GM19043 (cell line): ENCODE results near the gene DYNLL2.
"Not testable (repeated sequence)": the region's sequence is repeated elsewhere in the genome, so short reads cannot be mapped to it uniquely, and the experiment has no call there.

Source experiments
- ATAC-seq: cut with Tn5 transposase; IDR thresholded peaks from one replicate; pipeline ENCODE4 v1.9.1; 2021; ENCODE audit warnings: low read depth; ENCODE audit not compliant: unreplicated experiment

DYNLL2 gene

DNA sequence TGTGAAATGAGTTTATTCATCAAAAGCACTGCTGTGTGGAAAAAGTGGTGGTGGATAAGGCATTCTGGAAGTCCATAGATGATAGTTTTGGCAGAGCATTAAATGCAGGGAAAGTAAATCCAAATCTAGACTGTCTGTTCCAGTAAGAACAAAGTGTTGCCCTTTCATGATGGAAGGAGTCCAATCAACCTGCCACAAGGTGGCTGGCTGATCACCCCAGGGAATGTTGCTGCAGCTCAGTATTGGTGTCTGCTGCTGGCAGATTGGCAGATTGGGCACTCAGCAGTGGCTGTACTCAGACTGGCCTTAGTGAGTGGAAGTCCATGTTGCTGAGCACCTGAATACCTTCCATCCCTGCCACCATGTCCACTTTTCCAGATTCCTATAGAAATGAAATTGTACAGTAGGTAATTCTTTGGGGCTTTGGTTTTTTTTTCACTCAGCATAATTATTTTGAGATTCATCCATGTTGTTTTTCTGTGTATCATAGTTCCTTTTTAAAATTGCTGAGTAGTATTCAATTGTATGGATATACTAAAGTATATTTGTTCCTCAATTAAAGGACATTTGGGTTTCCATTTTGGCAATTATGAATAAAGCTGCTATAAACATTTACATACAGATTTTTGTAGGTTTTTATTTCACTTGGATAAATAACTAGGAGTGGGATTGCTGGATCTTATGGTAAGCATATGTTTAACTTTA, 14.3 kb downstream of the DYNLL2 start:
- ATAC-seq = no peak

DNA sequence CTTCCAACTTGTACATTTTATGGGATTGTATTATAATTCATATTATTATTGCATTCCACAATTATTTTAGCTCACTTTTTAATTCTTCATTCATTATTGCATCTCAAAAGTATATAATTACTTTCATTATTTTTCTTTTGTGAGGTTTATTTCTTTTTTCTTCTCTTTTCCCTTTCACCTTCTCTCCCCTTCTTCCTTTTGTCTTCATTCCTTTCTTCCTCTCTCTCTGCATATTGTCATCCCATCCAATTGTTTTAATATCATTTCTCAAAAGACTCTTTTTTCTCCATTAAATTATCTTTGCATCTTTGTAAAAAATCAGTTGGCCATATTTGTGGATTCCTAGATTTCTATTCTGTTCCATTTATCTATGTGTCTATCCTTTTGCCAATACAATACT, 17.3 kb downstream of the DYNLL2 start:
- no peak for ATAC-seq

DNA sequence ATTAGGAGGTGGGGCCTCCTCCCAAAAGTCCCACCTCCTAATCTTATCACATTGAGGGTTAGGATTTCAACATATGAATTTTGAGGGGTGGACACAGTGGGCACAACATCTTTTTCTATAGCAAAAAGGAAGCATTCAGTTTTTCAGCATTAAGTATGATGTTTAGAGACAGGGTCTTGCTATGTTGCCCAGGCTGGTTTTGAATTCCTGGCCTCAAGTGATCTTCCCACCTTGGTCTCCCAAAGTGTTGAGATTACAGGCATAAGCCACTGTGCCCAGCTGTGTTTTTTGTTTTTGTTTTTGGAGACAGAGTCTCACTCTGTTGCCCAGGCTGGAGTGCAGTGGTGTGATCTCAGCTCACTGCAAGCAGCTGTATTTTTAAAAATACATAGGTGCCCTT, 18.7 kb downstream of the DYNLL2 start:
- not testable (repeated sequence) for ATAC-seq

DNA sequence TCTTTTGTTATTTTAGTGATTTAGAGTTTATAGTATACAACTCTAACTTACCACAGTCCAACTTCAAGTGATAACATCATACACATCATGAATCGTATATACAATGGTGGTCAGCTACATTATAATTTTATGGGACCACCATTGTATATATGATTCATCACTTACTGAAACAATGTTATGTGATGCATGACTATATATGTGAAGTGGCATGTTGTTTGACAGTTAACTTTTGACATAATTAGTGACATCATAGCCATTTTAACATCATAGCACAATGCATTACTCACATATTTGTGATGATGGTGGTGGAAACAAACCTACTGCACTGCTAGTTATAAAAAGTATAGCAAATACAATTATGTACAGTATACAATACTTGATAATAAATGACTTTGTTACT, 21.9 kb downstream of the DYNLL2 start:
- ATAC-seq = no peak

DNA sequence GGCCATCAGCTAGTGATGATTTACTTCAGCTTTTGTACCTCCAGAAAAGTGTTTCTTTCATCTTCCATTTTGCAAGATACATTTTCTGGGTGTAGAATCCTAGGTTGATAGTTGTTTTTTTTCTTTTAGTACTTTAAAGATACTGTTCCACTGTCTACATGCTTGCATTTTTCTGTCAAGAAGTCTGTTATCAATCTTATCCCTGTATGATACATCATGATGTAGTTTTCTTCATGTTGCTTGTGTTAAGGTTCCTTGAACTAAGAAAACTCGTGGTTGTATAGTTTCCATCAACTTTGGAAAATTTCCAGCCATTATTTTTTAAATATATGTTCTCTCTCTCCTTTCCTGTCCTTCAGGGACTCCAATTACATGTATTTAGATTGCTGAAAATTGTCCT, 24.1 kb downstream of the DYNLL2 start:
- ATAC-seq = no peak

DNA sequence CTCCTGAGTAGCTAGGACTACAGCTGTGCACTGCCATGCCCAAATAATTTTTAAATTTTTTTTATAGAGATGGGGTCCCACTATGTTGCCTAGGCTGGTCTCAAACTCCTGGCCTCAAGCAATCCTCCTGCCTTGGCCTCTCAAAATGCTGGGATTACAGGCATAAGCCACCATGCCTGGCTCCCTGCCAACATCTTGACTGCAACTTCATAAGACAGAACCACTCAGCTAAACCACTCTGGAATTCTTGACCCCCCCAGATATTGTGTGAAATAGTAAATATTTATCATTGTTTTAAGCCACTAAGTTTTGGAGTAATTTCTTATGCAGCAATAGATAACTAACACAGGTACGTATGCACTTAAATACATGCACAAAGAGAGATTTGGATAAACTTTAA, 26.0 kb downstream of the DYNLL2 start:
- no peak for ATAC-seq

DNA sequence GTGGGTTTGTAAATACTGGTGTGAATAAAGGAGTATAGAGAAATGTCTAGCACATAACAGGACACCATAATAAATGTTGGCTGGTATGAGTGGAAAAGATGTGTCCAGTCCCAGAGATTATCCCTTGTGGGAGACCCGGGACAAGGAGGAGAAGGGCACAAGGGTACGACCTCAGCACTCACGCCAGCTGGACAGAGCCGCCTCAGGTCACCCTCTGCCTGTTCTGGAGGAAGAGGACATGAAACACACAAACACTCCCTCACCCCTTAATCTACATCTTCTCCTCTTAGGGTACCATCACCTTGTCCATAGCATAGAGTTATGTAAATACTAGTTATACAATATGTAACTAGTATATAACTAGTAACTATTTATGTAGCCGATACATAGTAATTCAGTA, 26.8 kb downstream of the DYNLL2 start:
- no peak for ATAC-seq

DNA sequence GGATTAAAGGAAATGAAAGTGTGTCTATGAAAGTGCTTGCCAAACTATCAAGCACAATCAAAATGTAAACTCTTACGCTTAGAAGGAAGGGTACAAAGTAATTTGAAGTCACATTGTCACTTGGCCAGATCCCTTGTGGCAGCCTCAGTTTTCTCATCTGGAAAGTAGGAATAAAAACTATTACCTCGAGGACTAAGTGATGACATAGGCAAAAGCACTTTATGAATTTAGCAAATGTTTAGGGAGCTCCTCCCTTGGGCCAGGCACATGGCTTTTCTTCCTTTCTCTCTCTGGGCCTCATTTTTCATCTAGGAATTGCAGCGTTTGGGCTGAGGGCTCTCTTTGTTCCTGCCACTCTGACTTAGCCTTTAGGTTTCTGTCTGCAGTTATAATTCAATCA, 28.5 kb downstream of the DYNLL2 start:
- ATAC-seq = no peak

DNA sequence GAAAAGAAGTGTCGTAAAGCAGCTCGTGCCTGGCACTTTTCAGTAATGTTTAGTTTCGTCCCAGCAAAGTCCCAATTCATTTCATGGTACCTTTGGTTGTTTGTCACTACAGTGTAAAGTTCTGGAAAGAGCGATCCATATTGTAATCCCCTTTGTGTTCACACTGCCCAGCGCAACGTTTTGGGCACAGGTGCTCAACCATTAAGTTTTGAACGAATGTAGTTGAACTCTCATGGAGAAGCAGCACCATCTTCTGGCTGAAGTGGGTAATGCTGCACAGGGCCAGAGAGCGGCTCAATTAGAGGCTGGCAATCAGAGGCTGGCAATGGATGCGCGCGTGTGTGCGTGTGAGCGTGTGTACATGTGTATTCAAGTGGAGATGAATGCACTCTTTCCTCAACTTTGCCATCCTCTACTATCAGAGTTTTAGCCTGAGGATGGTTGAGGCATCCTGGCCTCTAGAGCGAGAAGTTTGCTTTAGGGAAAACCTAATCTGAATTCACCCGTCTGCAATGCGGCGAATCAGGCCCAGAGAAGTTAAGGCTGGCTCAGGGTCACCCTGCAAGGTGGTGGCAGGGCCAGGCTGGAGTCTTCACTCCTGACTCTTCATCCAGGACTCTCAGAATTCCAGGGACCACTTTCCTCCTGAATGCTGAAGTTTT, 29.9 kb downstream of the DYNLL2 start:
- ATAC-seq = no peak

DNA sequence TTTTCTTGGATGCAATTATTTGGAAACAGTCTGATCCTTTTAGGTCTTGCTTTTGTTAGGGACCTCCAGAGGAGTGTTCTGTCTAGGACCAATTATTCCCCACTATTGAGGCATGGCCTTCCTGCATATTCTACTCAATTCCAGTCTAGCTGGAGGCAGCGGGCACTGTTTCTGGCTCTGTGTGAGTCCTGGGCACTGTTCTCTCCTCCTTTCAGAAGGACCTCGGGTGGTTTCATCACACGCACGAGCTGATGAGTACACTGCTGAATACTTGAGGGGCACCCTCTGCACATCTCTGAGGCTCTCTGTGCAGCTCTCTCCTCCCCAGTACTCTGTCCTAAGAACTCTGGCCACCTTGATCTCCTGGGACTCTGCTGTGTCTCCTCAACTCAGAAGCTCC, 30.7 kb downstream of the DYNLL2 start:
- ATAC-seq = no peak

DNA sequence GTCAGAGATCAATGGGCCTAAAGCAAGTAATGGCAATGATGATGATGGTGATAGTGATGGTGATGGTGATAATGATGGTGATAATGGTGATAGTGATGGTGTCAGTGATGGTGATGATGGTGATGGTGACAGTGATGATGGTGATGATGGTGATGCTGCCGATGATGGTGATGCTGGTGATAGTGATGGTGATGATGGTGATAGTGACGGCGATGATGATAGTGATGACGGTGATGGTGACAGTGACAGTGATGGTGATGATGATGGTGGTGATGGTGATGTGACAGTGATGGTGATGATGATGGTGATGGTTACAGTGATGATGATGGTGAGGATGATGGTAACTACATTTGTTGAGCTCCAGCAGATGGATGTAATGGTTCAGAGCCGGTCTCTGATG, 34.2 kb downstream of the DYNLL2 start:
- ATAC-seq = no peak

DNA sequence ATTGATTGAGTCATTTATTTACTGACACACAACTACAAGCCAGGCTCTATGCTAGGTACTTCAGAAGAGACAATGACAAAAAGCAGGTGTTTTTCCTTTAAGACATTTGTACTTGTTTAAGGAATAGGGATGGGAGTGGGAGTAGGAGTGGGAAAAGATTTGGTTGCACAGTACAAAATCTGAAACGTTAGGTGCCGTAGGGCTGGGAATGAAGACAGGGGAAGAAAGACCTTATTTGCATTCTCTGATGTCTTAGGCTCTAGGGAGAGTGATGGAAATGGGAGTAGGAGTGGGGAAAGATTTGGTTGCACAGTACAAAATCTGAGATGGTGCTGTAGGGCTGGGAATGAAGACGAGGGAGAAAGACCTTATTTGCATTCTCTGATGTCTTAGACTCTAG, 36.3 kb downstream of the DYNLL2 start:
- ATAC-seq = no peak

DNA sequence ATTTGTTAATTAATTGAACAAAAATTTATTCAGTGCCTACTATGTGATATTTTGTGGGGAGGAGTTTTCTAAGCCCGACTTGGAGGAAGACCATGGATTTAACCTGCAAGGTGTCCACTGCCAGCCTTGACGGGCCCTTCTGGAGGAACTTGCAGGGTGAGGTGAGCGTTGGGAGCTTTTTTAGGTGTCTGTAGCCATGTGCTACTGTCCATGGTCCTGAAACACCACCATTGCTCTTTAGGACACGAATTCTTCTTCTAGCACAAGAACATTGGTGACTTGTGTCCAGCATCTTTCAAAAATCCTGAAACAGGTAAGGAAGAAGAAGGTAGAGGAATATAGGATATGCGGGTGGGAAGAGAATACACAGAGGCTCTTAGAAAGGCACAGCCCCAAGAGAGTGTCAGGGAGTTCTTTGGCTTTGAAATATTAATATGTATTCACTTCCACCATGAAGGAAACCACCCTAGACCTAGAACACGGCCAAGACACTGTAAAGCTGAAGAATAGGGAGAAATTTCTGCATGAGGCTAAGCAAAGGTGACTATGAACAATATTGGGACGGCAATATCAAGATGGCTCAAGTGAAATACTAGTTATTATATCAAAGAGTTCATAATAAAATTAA, 37.1 kb downstream of the DYNLL2 start:
- ATAC-seq = no peak

DNA sequence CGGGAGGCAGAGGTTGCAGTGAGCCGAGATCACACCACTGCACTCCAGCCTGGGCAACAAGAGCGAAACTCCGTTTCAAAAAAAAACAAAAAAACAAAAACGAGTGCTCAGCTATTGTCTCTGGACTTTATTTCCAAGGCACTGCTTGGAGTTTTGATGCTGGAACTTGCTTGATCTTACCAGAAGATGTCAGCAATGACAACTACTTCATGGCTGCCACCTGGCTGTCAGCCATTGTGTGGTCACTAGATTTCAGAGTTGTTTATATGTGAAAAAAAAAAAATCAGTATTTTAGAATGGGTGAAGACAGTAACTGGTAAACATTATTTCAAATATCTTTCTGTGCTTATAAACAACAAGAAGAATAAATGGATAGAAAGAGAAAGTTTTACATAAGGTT, 38.7 kb downstream of the DYNLL2 start:
- ATAC-seq = no peak

DNA sequence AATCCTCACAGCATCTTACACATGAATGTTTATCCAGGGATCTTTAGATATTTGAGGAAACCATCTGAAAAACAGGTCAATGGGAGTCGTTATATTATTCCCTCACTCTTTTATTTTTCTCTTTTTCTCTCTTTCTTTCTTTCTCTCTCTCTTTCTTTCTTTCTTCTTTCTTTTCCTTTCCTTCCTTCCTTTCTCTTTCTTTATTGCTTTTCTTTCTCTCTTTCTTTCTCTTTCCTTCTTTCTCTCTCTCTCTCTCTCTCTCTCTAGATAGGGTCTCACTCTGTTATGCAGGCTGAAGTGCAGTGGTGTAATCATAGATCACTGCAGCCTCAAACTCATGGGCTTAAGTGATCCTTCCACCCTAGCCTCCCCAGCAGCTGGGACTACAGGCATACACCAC, 44.6 kb downstream of the DYNLL2 start:
- no peak for ATAC-seq

DNA sequence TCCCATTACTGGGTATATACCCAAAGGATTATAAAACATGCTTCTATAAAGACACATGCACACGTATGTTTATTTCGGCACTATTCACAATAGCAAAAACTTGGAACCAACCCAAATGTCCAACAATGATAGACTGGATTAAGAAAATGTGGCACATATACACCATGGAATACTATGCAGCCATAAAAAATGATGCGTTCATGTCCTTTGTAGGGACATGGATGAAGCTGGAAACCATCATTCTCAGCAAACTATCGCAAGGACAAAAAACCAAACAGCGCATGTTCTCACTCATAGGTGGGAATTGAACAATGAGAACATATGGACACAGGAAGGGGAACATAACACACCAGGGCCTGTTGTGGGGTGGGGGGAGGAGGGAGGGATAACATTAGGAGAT, 49.5 kb downstream of the DYNLL2 start:
- ATAC-seq = not testable (repeated sequence)

DNA sequence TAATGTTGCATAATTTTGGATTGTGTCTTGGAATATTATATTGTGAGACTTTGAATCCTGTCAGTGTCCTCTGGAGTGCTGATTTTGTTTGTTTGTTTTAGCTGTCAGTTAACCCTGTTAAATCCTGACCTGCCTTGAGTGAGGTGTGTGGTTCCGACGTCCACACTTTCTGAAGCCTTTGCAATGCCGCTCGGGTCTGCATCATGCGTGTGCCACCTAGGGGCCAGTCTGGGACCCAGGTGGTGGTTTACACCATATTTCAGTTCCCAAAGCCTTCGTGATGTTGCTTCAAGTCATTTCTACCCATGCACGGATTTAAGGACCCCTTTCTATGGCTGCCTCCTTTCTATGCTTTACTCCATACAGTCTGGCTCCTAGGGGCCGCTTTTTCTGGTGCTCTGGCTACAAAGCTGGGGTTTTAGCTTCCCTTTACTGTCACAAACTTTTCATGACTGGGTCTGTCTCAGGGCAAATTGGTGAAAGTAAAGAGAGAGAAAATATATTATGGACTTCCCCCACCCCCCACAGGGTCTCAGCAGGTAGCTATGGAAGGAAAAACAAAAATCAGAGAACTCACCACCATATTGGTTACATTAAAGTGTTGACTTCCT, 53.6 kb downstream of the DYNLL2 start:
- ATAC-seq = no peak

DNA sequence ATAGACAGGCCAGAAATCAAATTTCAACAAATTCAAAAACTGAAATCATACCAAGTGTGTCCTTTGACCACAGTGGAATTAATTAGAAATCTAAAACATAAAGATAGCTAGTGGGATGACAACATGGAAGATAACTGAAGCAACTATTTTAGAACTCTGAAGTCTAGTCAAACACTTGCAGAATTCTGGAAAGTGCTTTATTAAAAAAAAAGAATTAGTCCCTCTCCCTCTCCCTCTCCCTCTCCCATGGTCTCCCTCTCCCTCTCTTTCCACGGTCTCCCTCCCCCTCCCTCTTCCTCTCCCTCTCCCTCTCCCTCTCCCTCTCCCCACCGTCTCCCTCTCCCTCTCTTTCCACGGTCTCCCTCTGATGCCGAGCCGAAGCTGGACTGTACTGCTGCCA, 58.3 kb downstream of the DYNLL2 start:
- no peak for ATAC-seq

DNA sequence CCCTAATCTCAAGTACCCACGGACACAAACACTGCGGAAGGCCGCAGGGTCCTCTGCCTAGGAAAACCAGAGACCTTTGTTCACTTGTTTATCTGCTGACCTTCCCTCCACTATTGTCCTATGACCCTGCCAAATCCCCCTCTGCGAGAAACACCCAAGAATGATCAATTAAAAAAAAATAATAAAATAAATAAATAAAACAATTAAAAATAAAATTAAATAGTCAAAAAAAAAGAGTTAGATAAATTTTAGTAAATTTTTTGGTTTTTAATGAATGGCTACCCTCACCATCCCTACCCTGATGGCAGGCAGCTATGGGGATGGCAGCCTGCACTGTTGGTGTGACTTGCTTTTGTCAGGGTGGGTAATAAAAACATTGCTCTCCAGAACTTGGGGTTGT, 60.1 kb downstream of the DYNLL2 start:
- not testable (repeated sequence) for ATAC-seq

DNA sequence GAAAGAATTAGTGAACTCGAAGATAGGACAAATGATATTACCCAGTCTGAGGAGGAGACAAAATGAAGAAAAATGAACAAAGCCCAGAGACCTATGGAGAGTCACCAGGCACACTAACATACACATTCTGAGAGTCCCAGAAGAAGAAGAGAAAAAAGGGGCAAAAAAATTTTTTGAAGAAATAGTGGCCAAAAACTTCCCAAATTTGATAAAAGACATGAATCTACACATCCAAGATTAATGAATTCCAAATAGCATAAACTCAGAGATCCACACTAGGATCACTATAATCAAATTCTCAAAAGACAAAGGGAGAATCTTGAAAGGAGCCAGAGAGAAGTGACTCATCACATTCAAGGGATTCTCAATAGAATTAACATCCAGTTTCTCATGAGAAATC, 61.6 kb downstream of the DYNLL2 start:
- ATAC-seq = no peak
